ENCODE data around the gene NPBWR2. TPM values are rescaled to one million over a fixed set of nuclear protein-coding genes. Genes with fewer than 3 reads are reported as not detected.
"Not testable (repeated sequence)": the region's sequence is repeated elsewhere in the genome, so short reads cannot be mapped to it uniquely, and the experiment has no call there.

The NPBWR2 gene
- total RNA-seq, 3 donors from 2014 or later (not counting 1 experiment from before 2014, with no cell fraction given) = not detected

- Histone ChIP-seq H3K4me1 (ENCODE audit: control insufficient read depth, insufficient read depth, low read length) (no peaks in the 10 kb centered on the region), H3K27me3 (ENCODE audit: control insufficient read depth, insufficient read depth, low read length) (no peaks in the 10 kb centered on the region), H3K36me3 (ENCODE audit: control insufficient read depth, insufficient read depth, low read length) (no peaks in the 10 kb centered on the region), H3K9me3 (ENCODE audit: control insufficient read depth, insufficient read depth, low read length) (peaks cover 4% of the 10 kb centered on the region), H3K27ac (ENCODE audit: low read length) (no peak overlapping the region), H3K4me3 (ENCODE audit: low read length) (no peak overlapping the region)
- Mint-ChIP-seq H3K9me3 (no peaks in the 10 kb centered on the region), H3K4me3 (no peak overlapping the region), H3K27ac (no peak overlapping the region), H3K27me3 (ENCODE audit: low read depth in 2 of 2) (peaks cover 4% of the 10 kb centered on the region in 2 donors), H3K36me3 (no peaks in the 10 kb centered on the region), H3K4me1 (peaks cover 0 to 1% of the 10 kb centered on the region in 2 donors)
- DNase-seq = no peak
- intact Hi-C loops (cut with micrococcal nuclease) = no loop called here
- ATAC-seq = no peak
- no peak for TF ChIP-seq CTCF (IDR thresholded peaks at IDR 0.05)
- 89% methylated on average over 19 of the region's 19 CpGs for WGBS (ENCODE audit: insufficient coverage)
Measured at GRCh38 chr20:64091340-64091739, 16.0 kb downstream of the NPBWR2 start.

- peaks cover 4% of the 10 kb centered on the region for H3K9me3 ChIP-seq (ENCODE audit: control insufficient read depth, insufficient read depth, low read length)
Measured at GRCh38 chr20:64090165-64090564, 17.2 kb downstream of the NPBWR2 start.

GRCh38 chr20:64088586-64088985, 18.8 kb downstream of the NPBWR2 start:
- H3K4me3 Mint-ChIP-seq; H3K4me3 ChIP-seq (ENCODE audit: low read length); H3K4me1 ChIP-seq (ENCODE audit: control insufficient read depth, insufficient read depth, low read length); H3K27ac Mint-ChIP-seq; ATAC-seq; H3K36me3 Mint-ChIP-seq; H3K36me3 ChIP-seq (ENCODE audit: control insufficient read depth, insufficient read depth, low read length); H3K4me1 Mint-ChIP-seq; intact Hi-C loops (cut with micrococcal nuclease); H3K9me3 ChIP-seq (ENCODE audit: control insufficient read depth, insufficient read depth, low read length); H3K27ac ChIP-seq (ENCODE audit: low read length); H3K9me3 Mint-ChIP-seq; DNase-seq: not testable (repeated sequence)
- H3K27me3 ChIP-seq (ENCODE audit: control insufficient read depth, insufficient read depth, low read length) = peaks cover 12% of the 10 kb centered on the region
- peaks cover 18 to 19% of the 10 kb centered on the region in 2 donors for H3K27me3 Mint-ChIP-seq (ENCODE audit: low read depth in 2 of 2)

More at GRCh38 chr20:64090165-64090564, 17.2 kb downstream of the NPBWR2 start:
- no peak overlapping the region for H3K27ac Mint-ChIP-seq
- H3K36me3 Mint-ChIP-seq = no peaks in the 10 kb centered on the region
- Histone ChIP-seq H3K27me3 (ENCODE audit: control insufficient read depth, insufficient read depth, low read length) (peaks cover 4% of the 10 kb centered on the region), H3K4me1 (ENCODE audit: control insufficient read depth, insufficient read depth, low read length) (no peaks in the 10 kb centered on the region), H3K4me3 (ENCODE audit: low read length) (no peak overlapping the region), H3K27ac (ENCODE audit: low read length) (no peak overlapping the region), H3K36me3 (ENCODE audit: control insufficient read depth, insufficient read depth, low read length) (no peaks in the 10 kb centered on the region)
- intact Hi-C loops (cut with micrococcal nuclease) = no loop called here
- ATAC-seq (no peak), DNase-seq (no peak)
- H3K4me1 Mint-ChIP-seq = no peaks in the 10 kb centered on the region
- no peak for TF ChIP-seq CTCF (IDR thresholded peaks at IDR 0.05)
- 86% methylated on average over 10 of the region's 10 CpGs for WGBS (ENCODE audit: insufficient coverage)
- peaks cover 9 to 16% of the 10 kb centered on the region in 2 donors for H3K27me3 Mint-ChIP-seq (ENCODE audit: low read depth in 2 of 2)
- no peak overlapping the region for H3K4me3 Mint-ChIP-seq
- H3K9me3 Mint-ChIP-seq = no peaks in the 10 kb centered on the region

- intact Hi-C loops (cut with micrococcal nuclease); ATAC-seq; DNase-seq; H3K36me3 Mint-ChIP-seq; H3K27ac ChIP-seq (ENCODE audit: low read length); H3K9me3 Mint-ChIP-seq; H3K9me3 ChIP-seq (ENCODE audit: control insufficient read depth, insufficient read depth, low read length); H3K36me3 ChIP-seq (ENCODE audit: control insufficient read depth, insufficient read depth, low read length); H3K27ac Mint-ChIP-seq; H3K4me3 Mint-ChIP-seq; H3K4me3 ChIP-seq (ENCODE audit: low read length): not testable (repeated sequence)
- Histone ChIP-seq H3K4me1 (ENCODE audit: control insufficient read depth, insufficient read depth, low read length) (peaks cover 18% of the 10 kb centered on the region), H3K27me3 (ENCODE audit: control insufficient read depth, insufficient read depth, low read length) (peaks cover 12% of the 10 kb centered on the region)
- WGBS (ENCODE audit: insufficient coverage) = no CpG with 5 or more reads among the region's 36 CpGs
- H3K27me3 Mint-ChIP-seq (ENCODE audit: low read depth in 2 of 2) = peaks cover 18 to 19% of the 10 kb centered on the region in 2 donors
- peaks cover 10 to 16% of the 10 kb centered on the region in 2 donors for H3K4me1 Mint-ChIP-seq
Measured at GRCh38 chr20:64087226-64087825, 20.0 kb downstream of the NPBWR2 start.

All from natural killer cell (primary cell).